ENCODE data around the gene VSIG8.
A peak's percentile ranks its signal among the peaks of the same experiment; 100 is the strongest.

VSIG8 gene

GRCh38 chr1:159882527-159882862 lies 20.0 kb upstream of the VSIG8 start:
- no peak for DNase-seq

GRCh38 chr1:159881622-159882526 lies 19.4 kb upstream of the VSIG8 start:
- peak in 1 of 2 donors; percentile 17 for DNase-seq

GRCh38 chr1:159880430-159880829 lies 18.0 kb upstream of the VSIG8 start:
- DNase-seq: no peak

- peak in 1 of 2 donors; percentile 73 for DNase-seq
Measured at GRCh38 chr1:159879977-159880376, 17.5 kb upstream of the VSIG8 start.

GRCh38 chr1:159879136-159879535 lies 16.7 kb upstream of the VSIG8 start:
- no peak for DNase-seq

- DNase-seq: no peak
Measured at GRCh38 chr1:159877695-159878444, 15.4 kb upstream of the VSIG8 start.

- no peak for DNase-seq
Measured at GRCh38 chr1:159873530-159874143, 11.2 kb upstream of the VSIG8 start.

- no peak for DNase-seq
Measured at GRCh38 chr1:159872891-159873290, 10.4 kb upstream of the VSIG8 start.

GRCh38 chr1:159870704-159871103 lies 8.2 kb upstream of the VSIG8 start:
- DNase-seq: no peak

- DNase-seq: no peak
Measured at GRCh38 chr1:159869607-159870006, 7.2 kb upstream of the VSIG8 start.

- no peak for DNase-seq
Measured at GRCh38 chr1:159869173-159869572, 6.7 kb upstream of the VSIG8 start.

- no peak for DNase-seq
Measured at GRCh38 chr1:159868766-159869165, 6.3 kb upstream of the VSIG8 start.

- no peak for DNase-seq
Measured at GRCh38 chr1:159867664-159868026, 5.2 kb upstream of the VSIG8 start.

- DNase-seq: no peak
Measured at GRCh38 chr1:159866905-159867663, 4.6 kb upstream of the VSIG8 start.

GRCh38 chr1:159866066-159866465 lies 3.6 kb upstream of the VSIG8 start:
- no peak for DNase-seq

GRCh38 chr1:159864262-159864661 lies 1.8 kb upstream of the VSIG8 start:
- DNase-seq: no peak

- no peak for DNase-seq
Measured at GRCh38 chr1:159862031-159862430, 426 bp downstream of the VSIG8 start.

- DNase-seq: no peak
Measured at GRCh38 chr1:159861218-159861617, 1.2 kb downstream of the VSIG8 start.

- no peak for DNase-seq
Measured at GRCh38 chr1:159860456-159860855, 2.0 kb downstream of the VSIG8 start.

GRCh38 chr1:159859767-159860322 lies 2.6 kb downstream of the VSIG8 start:
- DNase-seq: no peak

GRCh38 chr1:159857889-159858288 lies 4.6 kb downstream of the VSIG8 start:
- DNase-seq: no peak

GRCh38 chr1:159856576-159856975 lies 5.9 kb downstream of the VSIG8 start:
- no peak for DNase-seq

GRCh38 chr1:159855709-159856108 lies 6.7 kb downstream of the VSIG8 start:
- no peak for DNase-seq

Measured in bone marrow (tissue), 2 donors.